Upper lobe of right lung (tissue), 1 donor: ENCODE measurements around the gene JARID2. TPM values are rescaled to one million over a fixed set of nuclear protein-coding genes. Genes with fewer than 3 reads are reported as not detected.

Source experiments
- ATAC-seq: fragments of 200-7000 bp; cut with Tn5 transposase; one replicate; pipeline ENCODE4 v1.9.1; 2020; ENCODE audit warnings: mild to moderate bottlenecking, moderate library complexity
- DNase-seq: peaks from one replicate; pipeline ENCODE4 v3.0.0-alpha.2; 2020
- H3K27ac ChIP-seq: fragments of 200-600 bp; one replicate; pipeline ENCODE4 v1.8.0; 2022
- H3K27me3 ChIP-seq: fragments of 200-600 bp; one replicate; pipeline ENCODE4 v1.8.0; 2022; ENCODE audit warnings: mild to moderate bottlenecking
- H3K36me3 ChIP-seq: fragments of 200-600 bp; one replicate; pipeline ENCODE4 v1.8.0; 2022
- H3K4me1 ChIP-seq: fragments of 200-600 bp; one replicate; pipeline ENCODE4 v1.8.0; 2022
- H3K4me3 ChIP-seq: fragments of 200-600 bp; one replicate; pipeline ENCODE4 v1.8.0; 2022; ENCODE audit warnings: mild to moderate bottlenecking
- H3K9me3 ChIP-seq: fragments of 200-600 bp; one replicate; pipeline ENCODE4 v1.8.0; 2022
- CTCF ChIP-seq: fragments of 200-600 bp; IDR thresholded peaks from one replicate; pipeline ENCODE4 v1.8.0; 2022; ENCODE audit warnings: antibody characterized with exemption
- intact Hi-C: fragments of 100-400 bp; cut with DNase I; formaldehyde crosslinking; loops from one replicate; pipeline ENCODE4 v1.11.0; 2022
- total RNA-seq: library from RNA; stranded (reverse); fragmentation: NEBNext Ultra II Directional; extraction: Animal tissue kit (Norgen Biotek cat#: 25700); gene quantifications from one replicate; pipeline ENCODE4 v1.2.1, GENCODE V29; 2021
- donor health status: DM: no; HTN: yes; CAD: no; lungs with severe emphysema.

The JARID2 gene
- total RNA-seq, 1 donor from 2014 or later, result 15.1 TPM

GRCh38 chr6:15555101-15556038 lies 309.5 kb downstream of the JARID2 start:
- Histone ChIP-seq H3K4me1 (peaks cover 20% of the 10 kb centered on the region), H3K36me3 (no peaks in the 10 kb centered on the region), H3K27me3 (no peaks in the 10 kb centered on the region), H3K4me3 (no peak overlapping the region), H3K27ac (no peak overlapping the region), H3K9me3 (no peaks in the 10 kb centered on the region)
- ATAC-seq (no peak), DNase-seq (no peak)
- no peak for TF ChIP-seq CTCF
- intact Hi-C loops, result no loop called here

GRCh38 chr6:15556711-15557110 lies 310.8 kb downstream of the JARID2 start:
- intact Hi-C loops, result no loop called here
- no peak overlapping the region for H3K27ac ChIP-seq
- no peak for DNase-seq
- peaks cover 8% of the 10 kb centered on the region for H3K4me1 ChIP-seq
- no peak for TF ChIP-seq CTCF
- no peaks in the 10 kb centered on the region for H3K9me3 ChIP-seq
- H3K27me3 ChIP-seq, result no peaks in the 10 kb centered on the region
- no peaks in the 10 kb centered on the region for H3K36me3 ChIP-seq
- no peak for ATAC-seq
- H3K4me3 ChIP-seq, result no peak overlapping the region

GRCh38 chr6:15557174-15557573 lies 311.3 kb downstream of the JARID2 start:
- Histone ChIP-seq H3K9me3 (no peaks in the 10 kb centered on the region), H3K27ac (no peak overlapping the region), H3K36me3 (no peaks in the 10 kb centered on the region), H3K4me3 (no peak overlapping the region), H3K4me1 (peaks cover 6% of the 10 kb centered on the region), H3K27me3 (no peaks in the 10 kb centered on the region)
- TF ChIP-seq CTCF, result no peak
- ATAC-seq (no peak), DNase-seq (no peak)
- intact Hi-C loops, result no loop called here

DNA sequence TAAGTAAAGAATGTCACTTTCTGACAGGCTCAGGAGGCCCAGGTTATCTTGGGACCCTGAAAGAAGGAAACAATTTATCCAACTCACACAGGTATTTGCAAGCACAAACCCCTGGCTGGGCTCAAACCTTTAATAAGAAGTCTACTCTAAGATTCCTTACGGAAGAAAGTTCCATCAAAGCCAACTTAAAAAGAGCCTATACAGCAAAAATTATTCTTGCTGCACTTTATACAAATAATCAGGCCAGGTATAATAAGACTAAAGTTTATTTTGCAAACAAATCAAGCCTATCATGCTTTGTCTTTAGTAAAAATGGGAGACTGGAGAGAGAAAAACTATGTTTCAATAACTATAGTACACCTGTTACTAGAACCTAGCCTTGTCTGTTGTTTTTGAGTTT lies 314.8 kb downstream of the JARID2 start:
- H3K9me3 ChIP-seq, result no peaks in the 10 kb centered on the region
- no peaks in the 10 kb centered on the region for H3K4me1 ChIP-seq
- intact Hi-C loops, result no loop called here
- H3K27ac ChIP-seq, result no peak overlapping the region
- H3K4me3 ChIP-seq, result no peak overlapping the region
- DNase-seq (no peak), ATAC-seq (no peak)
- H3K36me3 ChIP-seq, result no peaks in the 10 kb centered on the region
- H3K27me3 ChIP-seq, result no peaks in the 10 kb centered on the region
- TF ChIP-seq CTCF, result no peak

DNA sequence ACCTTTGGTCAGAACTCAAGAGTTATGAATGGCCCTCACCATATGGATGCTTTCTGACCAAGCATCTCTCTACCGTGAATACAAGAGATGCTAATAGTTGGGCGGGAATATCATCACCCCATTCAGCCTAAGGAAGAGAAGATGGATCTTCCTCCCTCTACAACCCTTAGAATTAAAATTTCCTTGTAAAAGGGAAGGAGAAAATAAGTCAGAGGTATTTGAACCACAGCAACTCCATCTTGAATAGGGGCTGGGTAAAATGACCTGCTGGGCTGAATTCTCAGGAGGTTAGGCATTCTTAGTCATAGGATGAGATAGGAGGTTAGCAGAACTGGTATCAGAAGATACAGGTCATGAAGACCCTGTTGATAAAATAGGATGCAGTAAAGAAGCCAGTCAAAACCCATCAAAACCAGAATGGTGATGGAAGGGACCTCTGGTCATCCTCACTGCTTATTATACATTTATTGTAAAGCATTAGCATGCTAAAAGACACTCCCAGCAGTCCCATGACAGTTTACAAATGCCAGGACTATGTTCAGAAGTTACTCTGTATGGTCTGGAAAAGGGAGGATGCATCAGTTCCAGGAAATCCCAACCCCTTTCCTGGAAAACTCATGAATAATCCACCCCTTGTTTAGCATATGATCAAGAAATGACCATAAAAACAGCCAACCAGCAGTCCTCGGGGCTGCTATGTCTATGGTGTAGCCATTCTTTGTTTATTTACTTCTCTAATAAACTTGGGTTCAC lies 315.8 kb downstream of the JARID2 start:
- Histone ChIP-seq H3K27me3 (no peaks in the 10 kb centered on the region), H3K27ac (no peak overlapping the region), H3K9me3 (no peaks in the 10 kb centered on the region), H3K36me3 (no peaks in the 10 kb centered on the region), H3K4me3 (no peak overlapping the region), H3K4me1 (no peaks in the 10 kb centered on the region)
- intact Hi-C loops, result no loop called here
- TF ChIP-seq CTCF, result no peak
- ATAC-seq (no peak), DNase-seq (no peak)
